Mammary epithelial cell (primary cell): ENCODE data around the gene CPEB1.

Experiments
- EZH2 ChIP-seq: IDR thresholded peaks from 2 replicates; pipeline ENCODE4 v1.6.1; 2012; ENCODE audit warnings: low read length, inconsistent platforms, borderline replicate concordance
- TF ChIP-seq, protein P1 (sequence below), 2 donors: IDR thresholded peaks in 1 of 2; conservative IDR thresholded peaks in 1 of 2; 2 replicates each; pipeline ENCODE4 v1.5.1; 2011 to 2012; ENCODE audit warnings: inconsistent platforms in 2 of 2, low read length in 2 of 2, mild to moderate bottlenecking in 2 of 2, control low read depth in 1 of 2, low read depth in 1 of 2; ENCODE audit not compliant: insufficient read depth in 1 of 2; ENCODE audit errors: extremely low read depth in 1 of 2

DNA sequence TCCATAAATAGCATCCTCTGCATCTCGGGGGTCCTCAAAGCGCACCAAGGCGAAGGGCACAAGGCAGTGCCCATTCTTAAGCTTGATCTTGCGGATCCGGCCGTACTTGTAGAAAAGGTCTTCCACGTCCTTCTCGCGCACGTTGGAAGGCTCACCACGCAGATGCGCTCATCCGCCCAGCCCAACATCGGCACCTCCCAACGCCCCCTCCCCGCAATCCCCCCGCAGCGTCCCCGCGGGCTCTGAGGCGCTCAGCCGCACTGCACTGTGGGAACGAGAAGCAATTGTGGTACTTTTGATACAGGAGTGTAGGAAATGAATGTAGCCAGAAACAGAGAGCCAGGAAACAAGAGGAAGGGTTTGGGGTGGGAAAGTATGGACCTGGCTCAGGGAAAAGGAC is 45.0 kb upstream of the CPEB1 start:
- TF ChIP-seq, protein P1, sequence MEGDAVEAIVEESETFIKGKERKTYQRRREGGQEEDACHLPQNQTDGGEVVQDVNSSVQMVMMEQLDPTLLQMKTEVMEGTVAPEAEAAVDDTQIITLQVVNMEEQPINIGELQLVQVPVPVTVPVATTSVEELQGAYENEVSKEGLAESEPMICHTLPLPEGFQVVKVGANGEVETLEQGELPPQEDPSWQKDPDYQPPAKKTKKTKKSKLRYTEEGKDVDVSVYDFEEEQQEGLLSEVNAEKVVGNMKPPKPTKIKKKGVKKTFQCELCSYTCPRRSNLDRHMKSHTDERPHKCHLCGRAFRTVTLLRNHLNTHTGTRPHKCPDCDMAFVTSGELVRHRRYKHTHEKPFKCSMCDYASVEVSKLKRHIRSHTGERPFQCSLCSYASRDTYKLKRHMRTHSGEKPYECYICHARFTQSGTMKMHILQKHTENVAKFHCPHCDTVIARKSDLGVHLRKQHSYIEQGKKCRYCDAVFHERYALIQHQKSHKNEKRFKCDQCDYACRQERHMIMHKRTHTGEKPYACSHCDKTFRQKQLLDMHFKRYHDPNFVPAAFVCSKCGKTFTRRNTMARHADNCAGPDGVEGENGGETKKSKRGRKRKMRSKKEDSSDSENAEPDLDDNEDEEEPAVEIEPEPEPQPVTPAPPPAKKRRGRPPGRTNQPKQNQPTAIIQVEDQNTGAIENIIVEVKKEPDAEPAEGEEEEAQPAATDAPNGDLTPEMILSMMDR (conservative IDR thresholded peaks at IDR 0.05 in 1 of 2, IDR thresholded peaks at IDR 0.05 in 1 of 2; ENCODE audit: extremely low read depth in 1 of 2, insufficient read depth in 1 of 2, low read depth in 1 of 2, low read length in 2 of 2), result no peak
- no peak for TF ChIP-seq EZH2
